Ishikawa (cell line): ENCODE data around the gene COL20A1.
A peak's percentile ranks its signal among the peaks of the same experiment; 100 is the strongest.

ENCODE experiments used
- CEBPB ChIP-seq: IDR thresholded peaks from 2 replicates; pipeline ENCODE4 v1.6.1; 2012
- CREB1 ChIP-seq: IDR thresholded peaks from 2 replicates; pipeline ENCODE4 v1.6.1; 2012; ENCODE audit warnings: low read depth
- EGR1 ChIP-seq: IDR thresholded peaks from 2 replicates; pipeline ENCODE4 v1.6.1; 2012
- EP300 ChIP-seq: IDR thresholded peaks from 2 replicates; pipeline ENCODE4 v1.6.1; 2012; ENCODE audit warnings: borderline replicate concordance
- FOXM1 ChIP-seq: IDR thresholded peaks from 2 replicates; pipeline ENCODE4 v1.6.1; 2012; ENCODE audit warnings: low read depth, borderline replicate concordance
- NFIC ChIP-seq: IDR thresholded peaks from 2 replicates; pipeline ENCODE4 v1.6.1; 2012
- RAD21 ChIP-seq: IDR thresholded peaks from 2 replicates; pipeline ENCODE4 v1.6.1; 2012; ENCODE audit warnings: low read depth
- TAF1 ChIP-seq: IDR thresholded peaks from 2 replicates; pipeline ENCODE4 v1.6.1; 2012; ENCODE audit warnings: low read depth, mild to moderate bottlenecking
- TCF12 ChIP-seq: IDR thresholded peaks from 2 replicates; pipeline ENCODE4 v1.6.1; 2012; ENCODE audit warnings: low read depth
- TEAD4 ChIP-seq: IDR thresholded peaks from 2 replicates; pipeline ENCODE4 v1.6.1; 2012
- YY1 ChIP-seq: IDR thresholded peaks from 2 replicates; pipeline ENCODE4 v1.6.1; 2012; ENCODE audit warnings: low read depth
- ZBTB7A ChIP-seq: IDR thresholded peaks from 2 replicates; pipeline ENCODE4 v1.6.1; 2012; ENCODE audit warnings: low read depth
- TF ChIP-seq, protein P1 (sequence below): IDR thresholded peaks from 2 replicates; pipeline ENCODE4 v1.6.1; 2012
- TF ChIP-seq, protein P2 (sequence below): IDR thresholded peaks from 2 replicates; pipeline ENCODE4 v1.6.1; 2012
- TF ChIP-seq, protein P3 (sequence below): IDR thresholded peaks from 2 replicates; pipeline ENCODE4 v1.6.1; 2012; ENCODE audit warnings: low read depth, mild to moderate bottlenecking

The COL20A1 gene

DNA sequence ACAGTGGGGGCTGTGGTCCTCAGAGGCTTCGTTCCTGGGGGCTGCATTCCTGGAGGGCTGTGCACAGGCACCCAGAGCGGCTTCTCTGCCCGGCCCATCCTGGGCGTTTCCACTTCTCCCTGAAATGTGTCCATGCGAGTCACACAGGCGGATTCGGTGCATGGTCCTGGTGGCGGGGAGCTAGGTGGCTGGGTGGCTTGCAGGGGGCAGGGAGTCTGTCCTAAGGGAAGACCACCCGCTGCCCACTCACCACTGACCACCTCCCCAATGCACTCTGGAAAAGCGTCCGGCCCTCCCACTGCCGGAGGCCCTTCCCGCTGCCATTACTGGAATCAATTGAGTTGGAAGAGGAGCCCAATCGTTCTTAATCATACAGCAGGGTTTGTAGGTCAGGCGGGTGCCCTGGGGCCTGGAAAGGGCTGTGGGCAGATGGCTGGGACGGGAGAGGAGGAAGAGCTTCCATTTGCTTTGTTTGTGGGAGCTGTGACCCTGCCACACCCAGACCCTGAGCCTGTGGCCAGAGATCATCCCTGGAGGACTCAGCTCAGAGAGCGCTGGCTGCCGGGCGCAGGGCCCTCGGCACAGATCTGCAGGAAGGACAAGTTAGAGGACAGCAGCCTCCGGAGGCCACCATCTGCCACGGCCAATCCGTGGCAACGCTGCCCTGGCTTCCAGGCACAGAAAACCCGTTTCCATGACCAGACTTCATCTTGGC, 61.8 kb downstream of the COL20A1 start:
- no peak for TF ChIP-seq CEBPB
- no peak for TF ChIP-seq EGR1
- no peak for TF ChIP-seq RAD21
- TF ChIP-seq TEAD4: no peak
- TF ChIP-seq NFIC: no peak
- no peak for TF ChIP-seq FOXM1
- TF ChIP-seq, protein P1, sequence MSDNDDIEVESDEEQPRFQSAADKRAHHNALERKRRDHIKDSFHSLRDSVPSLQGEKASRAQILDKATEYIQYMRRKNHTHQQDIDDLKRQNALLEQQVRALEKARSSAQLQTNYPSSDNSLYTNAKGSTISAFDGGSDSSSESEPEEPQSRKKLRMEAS: no peak
- TF ChIP-seq YY1: no peak
- TF ChIP-seq, protein P2, sequence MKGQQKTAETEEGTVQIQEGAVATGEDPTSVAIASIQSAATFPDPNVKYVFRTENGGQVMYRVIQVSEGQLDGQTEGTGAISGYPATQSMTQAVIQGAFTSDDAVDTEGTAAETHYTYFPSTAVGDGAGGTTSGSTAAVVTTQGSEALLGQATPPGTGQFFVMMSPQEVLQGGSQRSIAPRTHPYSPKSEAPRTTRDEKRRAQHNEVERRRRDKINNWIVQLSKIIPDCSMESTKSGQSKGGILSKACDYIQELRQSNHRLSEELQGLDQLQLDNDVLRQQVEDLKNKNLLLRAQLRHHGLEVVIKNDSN: no peak
- no peak for TF ChIP-seq EP300
- TF ChIP-seq TCF12: no peak
- TF ChIP-seq, protein P3, sequence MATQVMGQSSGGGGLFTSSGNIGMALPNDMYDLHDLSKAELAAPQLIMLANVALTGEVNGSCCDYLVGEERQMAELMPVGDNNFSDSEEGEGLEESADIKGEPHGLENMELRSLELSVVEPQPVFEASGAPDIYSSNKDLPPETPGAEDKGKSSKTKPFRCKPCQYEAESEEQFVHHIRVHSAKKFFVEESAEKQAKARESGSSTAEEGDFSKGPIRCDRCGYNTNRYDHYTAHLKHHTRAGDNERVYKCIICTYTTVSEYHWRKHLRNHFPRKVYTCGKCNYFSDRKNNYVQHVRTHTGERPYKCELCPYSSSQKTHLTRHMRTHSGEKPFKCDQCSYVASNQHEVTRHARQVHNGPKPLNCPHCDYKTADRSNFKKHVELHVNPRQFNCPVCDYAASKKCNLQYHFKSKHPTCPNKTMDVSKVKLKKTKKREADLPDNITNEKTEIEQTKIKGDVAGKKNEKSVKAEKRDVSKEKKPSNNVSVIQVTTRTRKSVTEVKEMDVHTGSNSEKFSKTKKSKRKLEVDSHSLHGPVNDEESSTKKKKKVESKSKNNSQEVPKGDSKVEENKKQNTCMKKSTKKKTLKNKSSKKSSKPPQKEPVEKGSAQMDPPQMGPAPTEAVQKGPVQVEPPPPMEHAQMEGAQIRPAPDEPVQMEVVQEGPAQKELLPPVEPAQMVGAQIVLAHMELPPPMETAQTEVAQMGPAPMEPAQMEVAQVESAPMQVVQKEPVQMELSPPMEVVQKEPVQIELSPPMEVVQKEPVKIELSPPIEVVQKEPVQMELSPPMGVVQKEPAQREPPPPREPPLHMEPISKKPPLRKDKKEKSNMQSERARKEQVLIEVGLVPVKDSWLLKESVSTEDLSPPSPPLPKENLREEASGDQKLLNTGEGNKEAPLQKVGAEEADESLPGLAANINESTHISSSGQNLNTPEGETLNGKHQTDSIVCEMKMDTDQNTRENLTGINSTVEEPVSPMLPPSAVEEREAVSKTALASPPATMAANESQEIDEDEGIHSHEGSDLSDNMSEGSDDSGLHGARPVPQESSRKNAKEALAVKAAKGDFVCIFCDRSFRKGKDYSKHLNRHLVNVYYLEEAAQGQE: no peak
- TF ChIP-seq ZBTB7A: no peak
- no peak for TF ChIP-seq TAF1
- TF ChIP-seq CREB1: no peak

DNA sequence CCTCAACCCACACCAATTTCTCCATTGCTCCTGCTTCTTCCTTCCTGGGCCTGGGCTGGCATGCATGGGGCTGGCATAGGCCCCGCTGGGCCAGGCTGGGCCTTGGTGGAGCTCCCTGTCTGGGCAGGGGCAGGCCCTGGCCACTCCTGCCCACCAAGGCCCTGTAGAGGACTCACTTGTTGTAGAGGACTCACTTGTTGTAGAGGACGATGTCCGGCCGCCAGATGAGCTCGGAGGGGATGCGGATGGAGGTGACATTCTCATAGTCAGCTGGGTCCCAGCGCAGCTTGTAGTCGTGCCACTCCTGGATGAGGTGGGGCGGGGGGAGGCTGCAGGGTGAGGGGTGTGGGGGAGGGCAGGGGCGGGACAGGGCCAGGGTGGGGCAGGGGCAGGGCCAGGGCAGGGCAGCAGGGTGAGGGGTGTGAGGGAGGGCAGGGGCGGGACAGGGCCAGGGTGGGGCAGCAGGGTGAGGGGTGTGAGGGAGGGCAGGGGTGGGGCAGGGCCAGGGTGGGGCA, 62.9 kb downstream of the COL20A1 start:
- TF ChIP-seq TCF12 (no peak), FOXM1 (no peak), ZBTB7A (no peak), CREB1 (no peak), TEAD4 (no peak), TAF1 (no peak), EP300 (no peak), YY1 (no peak), CEBPB (no peak), RAD21 (no peak), NFIC (no peak), EGR1 (no peak)
- TF ChIP-seq, protein P3: no peak
- TF ChIP-seq, protein P1: no peak
- TF ChIP-seq, protein P2: no peak

DNA sequence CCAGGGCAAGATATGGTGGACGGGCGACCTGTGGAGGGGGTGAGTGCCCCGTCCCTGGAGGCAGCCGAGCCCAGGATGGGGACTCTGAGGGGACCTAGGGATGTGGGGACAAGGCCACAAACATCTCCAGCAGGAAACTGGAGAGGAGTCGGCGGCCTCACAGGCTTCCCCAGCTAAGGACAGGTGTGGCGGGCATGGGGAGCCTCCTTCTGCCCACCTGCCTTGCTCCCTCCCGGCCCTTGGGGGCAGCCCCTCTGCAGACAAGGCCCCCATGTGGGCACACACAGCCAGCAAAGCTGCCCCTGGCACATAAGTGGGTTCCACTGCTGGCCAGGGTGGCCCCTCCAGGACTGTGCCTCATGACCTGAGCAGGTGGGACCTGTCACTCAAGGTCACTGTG, 63.5 kb downstream of the COL20A1 start:
- TF ChIP-seq TEAD4: no peak

DNA sequence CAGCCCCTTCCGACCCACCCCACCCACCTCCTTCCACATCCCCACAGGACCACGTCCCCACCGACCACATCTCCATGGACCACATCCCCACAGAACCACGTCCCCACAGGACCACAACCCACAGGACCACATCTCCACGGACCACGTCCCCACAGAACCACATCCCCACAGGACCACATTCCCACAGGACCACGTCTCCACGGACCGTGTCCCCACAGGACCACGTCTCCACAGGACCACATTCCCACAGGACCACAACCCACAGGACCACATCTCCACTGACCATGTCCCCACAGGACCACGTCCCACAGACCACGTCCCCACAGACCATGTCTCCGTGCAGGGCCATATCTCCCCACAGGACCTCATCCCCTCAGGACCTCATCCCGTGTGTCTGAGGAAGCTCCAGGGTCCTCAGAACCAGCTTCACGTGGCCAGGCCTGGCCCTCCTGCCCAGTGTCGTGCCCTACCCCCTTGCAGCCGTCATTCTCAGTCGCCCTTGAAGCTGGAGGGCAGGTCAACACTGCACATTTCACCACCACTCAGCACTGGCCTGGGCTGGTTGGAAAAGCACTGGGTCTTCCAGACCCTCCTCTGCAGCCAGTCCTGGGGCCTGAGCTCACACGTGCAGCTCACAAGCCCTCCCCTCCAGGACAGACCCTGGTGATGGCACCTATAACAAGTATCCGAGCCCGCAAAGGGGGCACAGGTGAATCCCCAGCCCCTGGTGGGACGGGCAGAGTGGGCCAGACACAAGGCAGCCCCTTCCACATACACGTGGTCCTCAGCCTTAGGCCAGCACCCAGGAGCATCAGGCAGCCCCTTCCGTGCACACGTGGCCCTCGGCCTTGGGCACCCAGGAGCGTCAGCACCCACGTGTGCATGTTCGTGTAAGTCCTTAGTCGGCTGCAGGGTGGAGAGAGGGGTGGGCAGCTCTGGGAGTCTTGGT, 64.2 kb downstream of the COL20A1 start:
- TF ChIP-seq CEBPB (no peak), EGR1 (no peak), YY1 (no peak), TAF1 (no peak)

DNA sequence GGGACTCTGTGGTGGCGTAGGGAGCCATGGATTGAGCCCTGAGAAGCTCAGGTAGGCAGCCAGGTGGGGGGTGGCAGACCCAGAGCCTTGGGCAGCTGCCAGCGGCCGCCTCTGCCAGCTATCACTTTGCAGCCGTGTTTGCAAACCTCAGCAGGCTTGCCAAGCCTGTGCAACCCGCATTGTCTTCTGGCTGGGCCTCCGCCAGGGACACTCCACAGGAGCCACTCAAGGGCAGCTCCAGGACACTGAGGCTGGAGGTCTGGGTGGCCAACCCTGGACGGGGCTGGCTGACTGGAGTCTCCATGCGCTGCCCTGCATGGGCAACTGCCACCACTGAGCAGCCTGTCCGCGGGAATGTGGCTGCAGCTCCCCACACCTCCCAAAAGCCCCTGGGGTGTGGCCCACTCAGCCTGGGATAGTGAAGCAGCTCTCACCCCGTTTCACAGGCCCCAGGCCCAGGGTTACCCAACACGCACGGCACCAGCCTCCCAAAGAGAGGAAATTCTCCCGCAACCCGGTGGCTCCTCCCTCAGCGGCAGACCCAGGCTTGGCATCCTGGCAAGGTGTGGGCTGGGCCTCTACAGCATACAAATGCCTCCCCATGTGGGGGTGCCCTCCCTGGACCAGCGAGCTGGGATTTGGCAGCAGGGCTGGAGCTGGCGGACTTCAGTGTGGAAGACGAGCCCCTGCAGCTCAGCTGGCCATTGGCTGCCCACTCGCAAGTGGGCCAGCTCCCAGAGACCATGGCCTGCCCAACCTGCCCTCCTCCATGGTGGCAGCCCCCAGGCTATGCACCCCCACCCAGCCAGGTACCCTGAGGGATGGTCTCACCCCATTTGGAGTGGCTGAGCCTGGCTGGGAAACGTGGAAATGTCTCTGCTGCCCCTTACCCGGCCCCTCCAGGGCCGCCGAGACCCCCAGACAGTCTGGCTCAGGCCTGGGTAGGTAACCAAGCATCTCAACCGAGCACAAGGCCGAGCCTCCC, 65.2 kb downstream of the COL20A1 start:
- TF ChIP-seq EP300 (peak; percentile 58), ZBTB7A (no peak; the same call in 1 of the 2 replicates), NFIC (peak; percentile 90), TCF12 (peak; percentile 58), FOXM1 (no peak), YY1 (0 out of 2 replicates have a peak, but pooled peaks have one; percentile 32)
- TF ChIP-seq, protein P2: no peak
- TF ChIP-seq, protein P3: no peak
- TF ChIP-seq, protein P1: 0 out of 2 replicates have a peak, but pooled peaks have one; percentile 21
